GM21528 (cell line): ENCODE results near the gene FRK.
"Not testable (repeated sequence)": the region's sequence is repeated elsewhere in the genome, so short reads cannot be mapped to it uniquely, and the experiment has no call there.

Experiments used
- ATAC-seq: cut with Tn5 transposase; IDR thresholded peaks from one replicate; pipeline ENCODE4 v1.9.1; 2021; ENCODE audit warnings: mild to moderate bottlenecking, moderate library complexity; ENCODE audit not compliant: unreplicated experiment, low FRiP score

Gene FRK

GRCh38 chr6:115896538-115897129, 164.1 kb downstream of the FRK start:
- ATAC-seq = no peak

- no peak for ATAC-seq
Observed at GRCh38 chr6:115894426-115894992, 166.2 kb downstream of the FRK start.

DNA sequence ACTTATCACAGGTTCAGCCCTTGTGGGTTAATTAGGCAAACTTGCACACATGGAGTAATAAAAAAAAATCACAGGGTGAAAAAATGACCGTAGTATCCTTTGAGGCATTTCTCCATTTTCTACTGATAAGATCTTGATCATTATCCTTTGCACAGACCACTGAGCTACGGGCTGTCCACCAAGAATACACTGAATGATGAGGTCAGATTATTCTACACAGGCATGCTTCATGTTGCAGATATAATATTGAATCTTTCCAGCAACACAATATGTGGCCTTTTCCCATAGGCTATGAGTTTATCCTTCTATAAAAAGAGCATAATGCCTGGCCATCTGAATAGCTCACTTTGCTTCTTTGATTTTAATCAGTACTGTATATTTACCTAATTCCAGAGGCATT, 168.9 kb downstream of the FRK start:
- ATAC-seq = no peak

- ATAC-seq = peak; percentile 99
Observed at GRCh38 chr6:115891111-115891669, 169.5 kb downstream of the FRK start.

GRCh38 chr6:115890238-115890637, 170.5 kb downstream of the FRK start:
- no peak for ATAC-seq

- ATAC-seq = not testable (repeated sequence)
Observed at GRCh38 chr6:115888687-115889470, 171.8 kb downstream of the FRK start.

DNA sequence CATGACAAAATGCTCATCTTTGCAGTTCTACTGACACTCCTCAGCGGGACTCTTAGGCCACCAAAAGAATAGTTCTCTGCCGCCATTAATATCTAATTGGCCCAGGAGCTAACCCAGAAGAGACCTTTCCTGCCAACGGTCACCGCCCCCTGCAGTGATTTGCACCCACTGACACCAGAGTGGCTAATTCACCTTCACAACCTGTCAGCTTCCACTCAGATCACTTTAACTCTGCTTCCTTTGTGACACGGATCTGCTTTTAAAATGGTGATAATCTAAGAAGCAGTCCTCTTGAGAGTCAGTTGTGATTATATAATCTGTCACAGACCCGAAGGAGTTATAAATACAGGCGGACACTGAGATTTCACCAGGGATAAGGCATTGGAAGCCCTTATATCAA, 172.8 kb downstream of the FRK start:
- ATAC-seq = no peak

DNA sequence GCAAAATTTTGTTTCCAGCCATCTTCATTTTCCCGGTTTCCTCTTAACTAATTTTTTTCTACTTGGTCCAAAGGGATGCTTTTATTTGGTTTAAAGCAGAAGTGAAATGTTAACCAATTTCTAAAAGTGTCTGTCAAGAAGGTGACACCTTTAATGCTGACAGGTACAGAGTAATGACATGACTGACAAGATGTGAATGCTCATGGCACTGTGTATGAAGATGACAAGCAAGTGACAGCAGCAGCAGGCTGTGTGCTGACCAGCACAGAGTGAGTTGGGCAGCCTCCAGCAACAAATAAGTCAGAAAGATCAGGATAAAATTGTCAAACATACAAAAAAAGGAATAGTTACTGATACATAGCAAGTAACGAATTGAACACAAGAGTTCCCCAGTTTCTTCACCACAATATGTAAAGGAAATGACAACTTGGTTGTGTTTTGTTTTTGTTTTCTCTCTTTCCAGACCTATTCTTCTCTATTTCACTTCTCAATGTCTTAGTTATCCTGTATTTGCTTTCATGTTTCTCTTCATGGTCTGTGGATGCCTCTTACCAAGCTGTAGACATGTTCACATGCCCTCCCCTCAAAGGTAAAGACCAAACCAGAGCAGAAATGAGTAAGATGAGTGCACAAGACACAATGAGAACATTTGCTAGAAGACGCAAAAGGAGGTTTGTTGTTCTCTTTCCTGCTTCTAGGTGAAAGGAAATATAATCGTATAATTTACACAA, 174.9 kb downstream of the FRK start:
- peak; percentile 79 for ATAC-seq

DNA sequence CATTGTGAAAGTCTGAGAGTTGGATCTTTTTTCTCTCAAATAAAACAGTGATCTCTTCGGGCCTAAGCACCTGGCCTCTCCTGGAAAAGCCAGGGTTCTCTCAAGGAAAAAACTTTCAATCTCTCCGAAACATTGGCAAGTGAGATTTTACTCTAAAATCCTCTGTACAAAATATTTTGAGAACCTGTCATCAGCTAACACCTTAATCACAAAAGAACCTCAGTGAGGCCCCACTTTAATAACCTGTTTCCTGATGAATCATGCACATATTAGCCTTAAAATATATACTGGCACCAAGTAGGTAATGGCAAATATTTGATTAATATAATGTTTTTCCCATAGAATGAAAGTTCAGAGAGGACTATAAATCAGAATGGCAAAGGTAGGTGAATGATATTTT, 177.9 kb downstream of the FRK start:
- no peak for ATAC-seq

- ATAC-seq = no peak
Observed at GRCh38 chr6:115882174-115882573, 178.5 kb downstream of the FRK start.
